ENCODE results near the gene BORCS6.
A peak's percentile ranks its signal among the peaks of the same experiment; 100 is the strongest.

Gene BORCS6

DNA sequence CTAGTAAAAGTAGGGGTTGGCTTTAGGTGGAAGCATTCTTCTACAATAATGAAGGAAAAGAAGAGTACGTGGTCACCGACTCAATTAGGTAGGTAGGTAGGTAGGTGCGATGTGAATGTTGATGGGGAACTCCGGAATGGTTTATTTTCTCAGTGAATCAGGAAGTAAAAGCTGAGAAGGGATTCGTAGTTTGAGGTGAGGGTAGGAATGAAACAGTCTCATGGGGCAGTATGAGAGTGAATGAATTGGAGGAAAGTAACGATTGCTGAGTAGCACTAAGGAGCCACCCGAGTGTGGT, 51.7 kb downstream of the BORCS6 start:
- H3K36me3 ChIP-seq (ENCODE audit: control insufficient read depth, insufficient read depth, low read length) = peaks cover 31% of the 10 kb centered on the region
- H3K4me1 ChIP-seq (ENCODE audit: control insufficient read depth, insufficient read depth, low read length) = peaks cover 10% of the 10 kb centered on the region
- peak overlapping the region; percentile 96 for H3K27ac ChIP-seq (ENCODE audit: low read depth, low read length)
- peak overlapping the region; percentile 58 for H3K4me3 ChIP-seq (ENCODE audit: low read length)
- no peaks in the 10 kb centered on the region for H3K27me3 ChIP-seq (ENCODE audit: control insufficient read depth, insufficient read depth, low read length)
- H3K9ac ChIP-seq (ENCODE audit: low read length) = no peak overlapping the region
